GM12878 (cell line): ENCODE data around the gene MYB. TPM values are rescaled to one million over a fixed set of nuclear protein-coding genes. Genes with fewer than 3 reads are reported as not detected.

ENCODE experiments used
- BCL11A ChIP-seq: IDR thresholded peaks from 2 replicates; pipeline ENCODE4 v1.6.1; 2011; ENCODE audit warnings: low read depth, low read length
- CEBPZ ChIP-seq: fragments of 150-350 bp; IDR thresholded peaks from 2 replicates; pipeline ENCODE4 v1.6.1; 2016; ENCODE audit warnings: low read depth, low read length
- HSF1 ChIP-seq: fragments of 150-350 bp; IDR thresholded peaks from 2 replicates; pipeline ENCODE4 v1.6.1; 2014; ENCODE audit warnings: mild to moderate bottlenecking, low read depth, low read length
- KAT2A ChIP-seq: conservative IDR thresholded peaks from 2 replicates; pipeline ENCODE4 v1.6.1; 2011; ENCODE audit warnings: low read depth, low read length; ENCODE audit not compliant: control insufficient read depth
- RFX5 ChIP-seq: IDR thresholded peaks from 2 replicates; pipeline ENCODE4 v1.6.1; 2011; ENCODE audit warnings: low read depth, low read length, improper control_type of control experiment
- SREBF2 ChIP-seq: IDR thresholded peaks from 2 replicates; pipeline ENCODE4 v1.6.1; 2012; ENCODE audit warnings: mild to moderate bottlenecking, low read length
- ZNF384 ChIP-seq: IDR thresholded peaks from 2 replicates; pipeline ENCODE4 v1.6.1; 2012; ENCODE audit warnings: low read depth, mild to moderate bottlenecking, low read length, improper control_type of control experiment, borderline replicate concordance
- polyA plus RNA-seq, 11 experiments: library from polyadenylated mRNA; depleted of rRNA in 4 of 11; unstranded in 6 of 11; stranded (reverse) in 5 of 11; fragments of >200 nt; fragmentation: Nextera tagmentation in 4 of 11; fragmentation: Illumina TruSeq in 1 of 11; extraction: Ambion mirVana in 4 of 11; extraction: Trizol in 1 of 11; gene quantifications; 1 replicate in 1 of 11; 2 replicates in 10 of 11; pipeline versions ENCODE4 v1.2.1 to v1.2.3, GENCODE V29; 2011 to 2016; ENCODE audit warnings: inconsistent platforms in 2 of 11, missing spikeins in 2 of 11, low read depth in 1 of 11
- total RNA-seq, 4 experiments: library from RNA; depleted of rRNA in 3 of 4; stranded (reverse); fragments of >200 nt in 3 of 4; fragmentation: Illumina TruSeq in 1 of 4; extraction: Trizol in 1 of 4; gene quantifications; 2 replicates each; pipeline versions ENCODE4 v1.2.1 to v1.2.3, GENCODE V29; 2013 to 2021
- TF ChIP-seq, protein P1 (sequence below): fragments of 450-650 bp; IDR thresholded peaks from 2 replicates; pipeline ENCODE4 v1.6.1; 2017; ENCODE audit warnings: mild to moderate bottlenecking, moderate library complexity
- TF ChIP-seq, protein P2 (sequence below): IDR thresholded peaks from 2 replicates; pipeline ENCODE4 v1.6.1; 2012; ENCODE audit warnings: low read depth, low read length, improper control_type of control experiment

MYB gene
- total and polyA plus RNA-seq, 10 of the 15 experiments (the other 5 are each of a cell fraction or from before 2014, with no cell fraction given) = 7.0 to 29.8 (median 21.5) TPM

DNA sequence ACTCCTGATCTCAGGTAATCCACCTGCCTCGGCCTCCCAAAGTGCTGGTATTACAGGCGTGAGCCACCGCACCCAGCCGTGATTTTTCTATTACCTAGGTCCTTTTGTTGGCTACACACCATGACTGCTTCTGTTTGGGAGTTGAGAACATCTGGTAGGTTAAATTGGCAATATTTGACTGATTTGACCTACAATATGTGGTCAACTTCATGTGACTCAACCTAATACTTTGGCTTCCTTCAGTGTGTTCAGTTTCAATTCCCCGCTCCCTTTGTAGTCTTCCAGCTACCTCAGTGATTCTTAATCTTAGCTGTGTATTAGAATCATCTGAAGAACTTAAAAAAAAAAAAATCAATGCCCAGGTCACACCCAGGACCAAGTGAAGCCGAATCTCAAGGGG is 47.4 kb downstream of the MYB start (continued):
- TF ChIP-seq, protein P1, sequence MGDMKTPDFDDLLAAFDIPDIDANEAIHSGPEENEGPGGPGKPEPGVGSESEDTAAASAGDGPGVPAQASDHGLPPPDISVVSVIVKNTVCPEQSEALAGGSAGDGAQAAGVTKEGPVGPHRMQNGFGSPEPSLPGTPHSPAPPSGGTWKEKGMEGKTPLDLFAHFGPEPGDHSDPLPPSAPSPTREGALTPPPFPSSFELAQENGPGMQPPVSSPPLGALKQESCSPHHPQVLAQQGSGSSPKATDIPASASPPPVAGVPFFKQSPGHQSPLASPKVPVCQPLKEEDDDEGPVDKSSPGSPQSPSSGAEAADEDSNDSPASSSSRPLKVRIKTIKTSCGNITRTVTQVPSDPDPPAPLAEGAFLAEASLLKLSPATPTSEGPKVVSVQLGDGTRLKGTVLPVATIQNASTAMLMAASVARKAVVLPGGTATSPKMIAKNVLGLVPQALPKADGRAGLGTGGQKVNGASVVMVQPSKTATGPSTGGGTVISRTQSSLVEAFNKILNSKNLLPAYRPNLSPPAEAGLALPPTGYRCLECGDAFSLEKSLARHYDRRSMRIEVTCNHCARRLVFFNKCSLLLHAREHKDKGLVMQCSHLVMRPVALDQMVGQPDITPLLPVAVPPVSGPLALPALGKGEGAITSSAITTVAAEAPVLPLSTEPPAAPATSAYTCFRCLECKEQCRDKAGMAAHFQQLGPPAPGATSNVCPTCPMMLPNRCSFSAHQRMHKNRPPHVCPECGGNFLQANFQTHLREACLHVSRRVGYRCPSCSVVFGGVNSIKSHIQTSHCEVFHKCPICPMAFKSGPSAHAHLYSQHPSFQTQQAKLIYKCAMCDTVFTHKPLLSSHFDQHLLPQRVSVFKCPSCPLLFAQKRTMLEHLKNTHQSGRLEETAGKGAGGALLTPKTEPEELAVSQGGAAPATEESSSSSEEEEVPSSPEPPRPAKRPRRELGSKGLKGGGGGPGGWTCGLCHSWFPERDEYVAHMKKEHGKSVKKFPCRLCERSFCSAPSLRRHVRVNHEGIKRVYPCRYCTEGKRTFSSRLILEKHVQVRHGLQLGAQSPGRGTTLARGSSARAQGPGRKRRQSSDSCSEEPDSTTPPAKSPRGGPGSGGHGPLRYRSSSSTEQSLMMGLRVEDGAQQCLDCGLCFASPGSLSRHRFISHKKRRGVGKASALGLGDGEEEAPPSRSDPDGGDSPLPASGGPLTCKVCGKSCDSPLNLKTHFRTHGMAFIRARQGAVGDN = no peak
- TF ChIP-seq, protein P2, sequence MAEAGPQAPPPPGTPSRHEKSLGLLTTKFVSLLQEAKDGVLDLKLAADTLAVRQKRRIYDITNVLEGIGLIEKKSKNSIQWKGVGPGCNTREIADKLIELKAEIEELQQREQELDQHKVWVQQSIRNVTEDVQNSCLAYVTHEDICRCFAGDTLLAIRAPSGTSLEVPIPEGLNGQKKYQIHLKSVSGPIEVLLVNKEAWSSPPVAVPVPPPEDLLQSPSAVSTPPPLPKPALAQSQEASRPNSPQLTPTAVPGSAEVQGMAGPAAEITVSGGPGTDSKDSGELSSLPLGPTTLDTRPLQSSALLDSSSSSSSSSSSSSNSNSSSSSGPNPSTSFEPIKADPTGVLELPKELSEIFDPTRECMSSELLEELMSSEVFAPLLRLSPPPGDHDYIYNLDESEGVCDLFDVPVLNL = no peak
- TF ChIP-seq ZNF384 (no peak), BCL11A (peak; percentile 36; the same call in 1 of the 2 replicates), SREBF2 (no peak), CEBPZ (no peak), HSF1 (no peak), KAT2A (no peak), RFX5 (no peak)
